Spleen (tissue), 7 donors: ENCODE results near the gene EQTN.

Source experiments
- CTCF ChIP-seq, 11 experiments: fragments of 200-600 bp in 7 of 11; fragments of 450-650 bp in 4 of 11; sonication (generic) in 4 of 11; IDR thresholded peaks in 8 of 11; conservative IDR thresholded peaks in 3 of 11; 1 replicate in 7 of 11; 2 replicates in 4 of 11; pipeline versions ENCODE4 v1.4.0 to v1.8.0; 2016 to 2021; ENCODE audit warnings: antibody characterized with exemption in 11 of 11, inconsistent platforms in 4 of 11, mild to moderate bottlenecking in 1 of 11
- POLR2AphosphoS5 ChIP-seq, 3 donors: sonication (generic); formaldehyde crosslinking; IDR thresholded peaks; one replicate each; pipeline ENCODE4 v1.5.1; 2017; ENCODE audit warnings: antibody characterized with exemption in 3 of 3
- donor health status: DM: no; HTN: no; CAD: no; lungs with moderate emphysema.
- donor health status: DM: no; HTN: no; CAD: no.
- donor health status: DM: no; HTN: no; CAD: no.

DNA sequence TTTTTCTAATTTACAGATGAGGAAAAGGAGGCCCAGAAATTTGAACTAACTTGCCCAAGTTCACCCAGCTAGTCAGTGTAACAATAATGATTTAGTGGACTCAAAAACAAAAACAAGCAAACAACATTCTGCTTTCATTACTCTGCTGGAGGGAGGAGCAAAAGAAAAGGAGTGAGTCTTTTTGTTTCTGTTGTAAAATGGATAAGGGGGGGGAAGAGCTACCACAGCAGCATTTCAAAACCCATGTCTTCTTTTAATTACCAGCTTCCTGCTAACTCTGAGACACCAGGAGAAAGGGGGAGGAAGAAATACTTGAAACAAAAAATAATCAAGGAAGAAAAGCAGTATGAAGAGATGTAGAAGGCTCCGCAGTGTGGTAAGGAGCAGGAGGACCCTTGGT lies 39.2 kb upstream of the EQTN start:
- no peak for TF ChIP-seq CTCF (IDR thresholded peaks at IDR 0.05 in 8 of 11, conservative IDR thresholded peaks at IDR 0.05 in 3 of 11)
- TF ChIP-seq POLR2AphosphoS5 (IDR thresholded peaks at IDR 0.05) = no peak
